GM12875 (cell line): ENCODE data around the gene GCK.

Experiments used
- H3K4me3 ChIP-seq: one replicate; pipeline ENCODE4 v1.5.1; 2011; ENCODE audit warnings: low read depth, low read length, control low read depth
- TF ChIP-seq, protein P1 (sequence below): IDR thresholded peaks from 2 replicates; pipeline ENCODE4 v1.5.1; 2011; ENCODE audit warnings: low read depth, mild to moderate bottlenecking, control low read depth, inconsistent platforms, low read length, moderate library complexity, borderline replicate concordance; ENCODE audit not compliant: insufficient read depth

The GCK gene

GRCh38 chr7:44226396-44226753 is 37.1 kb upstream of the GCK start:
- H3K4me3 ChIP-seq = no peak overlapping the region
- TF ChIP-seq, protein P1, sequence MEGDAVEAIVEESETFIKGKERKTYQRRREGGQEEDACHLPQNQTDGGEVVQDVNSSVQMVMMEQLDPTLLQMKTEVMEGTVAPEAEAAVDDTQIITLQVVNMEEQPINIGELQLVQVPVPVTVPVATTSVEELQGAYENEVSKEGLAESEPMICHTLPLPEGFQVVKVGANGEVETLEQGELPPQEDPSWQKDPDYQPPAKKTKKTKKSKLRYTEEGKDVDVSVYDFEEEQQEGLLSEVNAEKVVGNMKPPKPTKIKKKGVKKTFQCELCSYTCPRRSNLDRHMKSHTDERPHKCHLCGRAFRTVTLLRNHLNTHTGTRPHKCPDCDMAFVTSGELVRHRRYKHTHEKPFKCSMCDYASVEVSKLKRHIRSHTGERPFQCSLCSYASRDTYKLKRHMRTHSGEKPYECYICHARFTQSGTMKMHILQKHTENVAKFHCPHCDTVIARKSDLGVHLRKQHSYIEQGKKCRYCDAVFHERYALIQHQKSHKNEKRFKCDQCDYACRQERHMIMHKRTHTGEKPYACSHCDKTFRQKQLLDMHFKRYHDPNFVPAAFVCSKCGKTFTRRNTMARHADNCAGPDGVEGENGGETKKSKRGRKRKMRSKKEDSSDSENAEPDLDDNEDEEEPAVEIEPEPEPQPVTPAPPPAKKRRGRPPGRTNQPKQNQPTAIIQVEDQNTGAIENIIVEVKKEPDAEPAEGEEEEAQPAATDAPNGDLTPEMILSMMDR = no peak

- no peak overlapping the region for H3K4me3 ChIP-seq
- TF ChIP-seq, protein P1 = no peak
Observed at GRCh38 chr7:44225566-44226395, 36.5 kb upstream of the GCK start.

DNA sequence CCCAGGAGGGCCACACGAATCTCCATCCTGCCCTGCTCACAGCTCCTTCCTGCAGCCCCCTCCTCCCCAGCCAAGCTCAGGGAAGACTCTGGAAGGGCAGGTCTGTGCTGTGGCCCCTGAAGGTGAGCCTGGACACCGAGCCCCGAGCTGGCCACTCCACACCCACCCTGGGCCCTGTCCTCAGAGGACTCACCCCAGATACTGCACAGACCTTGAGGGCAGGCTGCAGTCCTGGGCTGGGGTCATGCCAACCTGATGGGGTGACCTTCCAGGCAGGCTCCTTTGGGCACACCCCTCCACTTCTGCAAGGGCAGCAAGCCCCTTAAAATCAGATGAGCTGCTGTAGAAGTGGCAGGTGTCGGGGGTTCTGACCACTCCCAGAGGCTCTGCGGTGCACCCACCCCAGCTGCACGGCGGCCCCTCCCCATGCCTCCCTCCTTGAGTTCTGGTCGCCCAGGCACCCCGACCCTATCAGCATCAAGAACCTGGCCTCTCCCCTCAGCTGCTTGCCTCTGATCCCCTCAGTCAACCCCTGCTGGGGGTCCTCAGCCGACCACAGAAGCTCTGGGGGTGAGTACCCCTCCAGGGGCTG is 35.8 kb upstream of the GCK start:
- H3K4me3 ChIP-seq = no peak overlapping the region

GRCh38 chr7:44224080-44224973 is 35.1 kb upstream of the GCK start:
- TF ChIP-seq, protein P1 = no peak

More for the DNA sequence above, 35.8 kb upstream of the GCK start:
- TF ChIP-seq, protein P1 = no peak

DNA sequence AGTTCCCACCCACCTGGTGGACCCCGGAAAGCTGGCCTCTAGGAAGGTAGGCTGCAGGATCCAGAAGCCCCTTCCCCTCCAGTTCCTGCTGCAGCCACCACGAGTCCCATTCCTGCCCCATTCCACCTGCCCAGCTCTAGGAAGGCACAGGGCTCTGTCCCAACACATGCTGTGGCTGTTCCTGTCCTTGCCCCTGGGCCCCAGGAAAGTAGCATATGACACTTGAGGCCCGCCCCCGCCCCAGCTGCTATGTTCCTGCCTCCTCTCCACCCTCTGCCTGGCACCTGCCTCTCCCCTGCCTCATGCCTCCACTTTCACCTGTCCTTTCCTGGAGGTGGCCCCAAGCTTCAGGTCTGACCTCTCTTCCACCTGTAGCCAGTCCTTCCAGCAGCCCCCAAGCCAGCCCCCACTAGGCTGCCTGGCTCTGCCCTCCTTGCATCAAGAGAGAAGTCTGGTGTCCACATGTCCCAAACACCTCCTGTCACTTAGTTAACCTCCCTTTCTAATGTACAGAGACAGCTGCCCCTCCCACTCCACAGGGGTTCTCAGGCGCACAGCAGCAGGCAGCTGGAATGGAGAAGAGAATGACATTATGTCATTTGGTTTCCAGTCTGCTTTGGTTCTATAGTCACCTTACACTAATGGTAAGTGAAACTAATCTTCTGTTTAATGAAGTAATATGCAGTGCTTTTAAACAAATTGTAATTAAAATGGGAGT is 34.3 kb upstream of the GCK start:
- H3K4me3 ChIP-seq = no peak overlapping the region
- TF ChIP-seq, protein P1 = no peak

More at GRCh38 chr7:44224080-44224973, 35.1 kb upstream of the GCK start:
- no peak overlapping the region for H3K4me3 ChIP-seq

- TF ChIP-seq, protein P1 = no peak
- H3K4me3 ChIP-seq = no peak overlapping the region
Observed at GRCh38 chr7:44222776-44223261, 33.6 kb upstream of the GCK start.
